Loucy (cell line): ENCODE results near the gene ZNF436.

ENCODE experiments used
- CTCF ChIP-seq: fragments of 200-600 bp; sonication (generic); conservative IDR thresholded peaks from 2 replicates; pipeline ENCODE4 v1.5.1; 2014; ENCODE audit warnings: mild to moderate bottlenecking, antibody characterized with exemption, low read length
- EZH2phosphoT487 ChIP-seq: fragments of 200-600 bp; IDR thresholded peaks from 2 replicates; pipeline ENCODE4 v1.6.1; 2018; ENCODE audit warnings: antibody characterized with exemption, mild to moderate bottlenecking, moderate library complexity, borderline replicate concordance

GRCh38 chr1:23383577-23384311 is 14.1 kb upstream of the ZNF436 start:
- TF ChIP-seq CTCF, result no peak
- TF ChIP-seq EZH2phosphoT487, result no peak
